ENCODE data around the gene SMPDL3A.

- TF ChIP-seq POLR2AphosphoS5 (IDR thresholded peaks at IDR 0.05; ENCODE audit: borderline replicate concordance, low read depth, low read length) = no peak; the same call in 1 of the 2 replicates
- TF ChIP-seq EZH2 (IDR thresholded peaks at IDR 0.05) = no peak
- no peak for TF ChIP-seq FOXP2 (optimal IDR thresholded peaks at IDR 0.05; ENCODE audit: control extremely low read depth, extremely low read length, insufficient read depth)
These were observed 16.2 kb upstream of the SMPDL3A start for GRCh38 chr6:122772724-122773415.

All from SK-N-MC (cell line).